Neural cell (in vitro differentiated cells): ENCODE measurements around the gene PPP1R3D. TPM values are rescaled to one million over a fixed set of nuclear protein-coding genes. Genes with fewer than 3 reads are reported as not detected.
A peak's percentile ranks its signal among the peaks of the same experiment; 100 is the strongest.

Source experiments
- H2AFZ ChIP-seq: fragments of 200-600, 300-800 bp; sonication (generic), shearing (Covaris generic); 2 replicates; pipeline ENCODE4 v1.6.0; 2014; ENCODE audit warnings: low read depth, mild to moderate bottlenecking, antibody characterized with exemption, low read length, moderate library complexity
- H3F3A ChIP-seq: fragments of 200-600 bp; shearing (Covaris generic); 2 replicates; pipeline ENCODE4 v1.6.1; 2016; ENCODE audit warnings: mild to moderate bottlenecking, moderate library complexity, mixed read lengths, antibody characterized with exemption, low read length; ENCODE audit not compliant: insufficient read depth, poor library complexity, severe bottlenecking
- H3K27ac ChIP-seq: fragments of 200-600, 300-800 bp; sonication (generic), shearing (Covaris generic); 2 replicates; pipeline ENCODE4 v1.5.1; 2014; ENCODE audit warnings: mild to moderate bottlenecking, low read length, moderate library complexity
- H3K27me3 ChIP-seq: fragments of 300-800, 200-600 bp; sonication (generic), shearing (Covaris generic); 2 replicates; pipeline ENCODE4 v1.6.0; 2014; ENCODE audit warnings: mild to moderate bottlenecking, low read depth, low read length, moderate library complexity; ENCODE audit not compliant: insufficient read depth
- H3K36me3 ChIP-seq: fragments of 300-800, 200-600 bp; sonication (generic), shearing (Covaris generic); 2 replicates; pipeline ENCODE4 v1.5.1; 2014; ENCODE audit warnings: mild to moderate bottlenecking, antibody characterized with exemption, low read length, moderate library complexity; ENCODE audit not compliant: insufficient read depth
- H3K4me2 ChIP-seq: fragments of 300-800, 200-600 bp; sonication (generic), shearing (Covaris generic); 2 replicates; pipeline ENCODE4 v1.6.0; 2014; ENCODE audit warnings: mild to moderate bottlenecking, low read length
- H3K4me3 ChIP-seq: fragments of 300-800, 200-600 bp; sonication (generic), shearing (Covaris generic); 2 replicates; pipeline ENCODE4 v1.5.1; 2014; ENCODE audit warnings: mild to moderate bottlenecking, low read length, moderate library complexity
- H3K79me2 ChIP-seq: fragments of 200-600 bp; shearing (Covaris generic); replicated peaks from 2 replicates; pipeline ENCODE4 v1.6.0; 2014; ENCODE audit warnings: mild to moderate bottlenecking, low read length, moderate library complexity; ENCODE audit not compliant: insufficient read depth
- H3K9ac ChIP-seq: fragments of 300-800, 200-600 bp; sonication (generic), shearing (Covaris generic); 2 replicates; pipeline ENCODE4 v1.6.1; 2016; ENCODE audit warnings: mild to moderate bottlenecking, low read length, mixed read lengths
- H3K9me2 ChIP-seq: fragments of 200-600 bp; shearing (Covaris generic); 2 replicates; pipeline ENCODE4 v1.6.1; 2016; ENCODE audit warnings: mild to moderate bottlenecking, low read length, mixed read lengths; ENCODE audit not compliant: insufficient read depth
- H3K9me3 ChIP-seq: fragments of 200-600, 300-800 bp; sonication (generic), shearing (Covaris generic); 2 replicates; pipeline ENCODE4 v1.6.1; 2016; ENCODE audit warnings: mild to moderate bottlenecking, mixed run types, low read length, moderate library complexity, mixed read lengths
- H4K20me1 ChIP-seq: fragments of 200-600 bp; shearing (Covaris generic); 2 replicates; pipeline ENCODE4 v1.6.1; 2016; ENCODE audit warnings: mild to moderate bottlenecking, mixed run types; ENCODE audit not compliant: insufficient read depth
- CTCF ChIP-seq: fragments of 450-650 bp; IDR thresholded peaks from 2 replicates; pipeline ENCODE4 v1.5.1; 2014; ENCODE audit warnings: antibody characterized with exemption, mild to moderate bottlenecking, moderate library complexity; ENCODE audit not compliant: poor library complexity, severe bottlenecking
- EP300 ChIP-seq: fragments of 450-650 bp; conservative IDR thresholded peaks from 2 replicates; pipeline ENCODE4 v1.6.1; 2014; ENCODE audit warnings: antibody characterized with exemption, mild to moderate bottlenecking, moderate library complexity; ENCODE audit not compliant: poor library complexity, severe bottlenecking
- EZH2 ChIP-seq: fragments of 200-600, 300-800 bp; shearing (Covaris generic), sonication (generic); IDR thresholded peaks from 2 replicates; pipeline ENCODE4 v1.6.1; 2014; ENCODE audit warnings: antibody characterized with exemption, low read length, borderline replicate concordance, mild to moderate bottlenecking; ENCODE audit not compliant: insufficient read depth, poor library complexity, severe bottlenecking
- MXI1 ChIP-seq: fragments of 450-650 bp; conservative IDR thresholded peaks from 2 replicates; pipeline ENCODE4 v1.6.1; 2014; ENCODE audit warnings: antibody characterized with exemption, mild to moderate bottlenecking; ENCODE audit not compliant: poor library complexity, severe bottlenecking
- POLR2AphosphoS5 ChIP-seq: IDR thresholded peaks from 2 replicates; pipeline ENCODE4 v1.6.1; 2012
- RAD21 ChIP-seq: fragments of 450-650 bp; conservative IDR thresholded peaks from 2 replicates; pipeline ENCODE4 v1.6.1; 2014; ENCODE audit warnings: antibody characterized with exemption, mild to moderate bottlenecking, moderate library complexity
- REST ChIP-seq: IDR thresholded peaks from 2 replicates; pipeline ENCODE4 v1.6.1; 2012; ENCODE audit warnings: borderline replicate concordance
- SMC3 ChIP-seq: fragments of 450-650 bp; conservative IDR thresholded peaks from 2 replicates; pipeline ENCODE4 v1.6.1; 2014; ENCODE audit warnings: antibody characterized with exemption, mild to moderate bottlenecking, moderate library complexity; ENCODE audit not compliant: poor library complexity
- TAF1 ChIP-seq: IDR thresholded peaks from 2 replicates; pipeline ENCODE4 v1.6.1; 2012; ENCODE audit warnings: low read depth
- polyA plus RNA-seq: library from polyadenylated mRNA; depleted of rRNA; stranded (reverse); fragments of >200 nt; gene quantifications from 2 replicates; pipeline ENCODE4 v1.2.3, GENCODE V29; 2014

Gene PPP1R3D
- polyA plus RNA-seq, 1 donor from 2014 or later, result 1.6 TPM

- Histone ChIP-seq H3F3A (no peaks in the 10 kb centered on the region), H4K20me1 (no peaks in the 10 kb centered on the region), H3K79me2 (no peaks in the 10 kb centered on the region), H3K36me3 (no peaks in the 10 kb centered on the region), H3K9ac (no peak overlapping the region), H3K9me3 (no peaks in the 10 kb centered on the region), H3K27ac (no peak overlapping the region), H2AFZ (no peak overlapping the region), H3K27me3 (no peaks in the 10 kb centered on the region), H3K4me3 (no peak overlapping the region), H3K4me2 (no peak overlapping the region), H3K9me2 (no peaks in the 10 kb centered on the region)
- TF ChIP-seq TAF1, result no peak
- TF ChIP-seq SMC3, result peak; percentile 78
- TF ChIP-seq CTCF, result peak; percentile 85
- TF ChIP-seq RAD21, result peak; percentile 83
- no peak for TF ChIP-seq MXI1
Observed at GRCh38 chr20:59948828-59949720, 9.0 kb upstream of the PPP1R3D start.

- no peaks in the 10 kb centered on the region for H3K9me2 ChIP-seq
- no peak overlapping the region for H3K4me2 ChIP-seq
- H3F3A ChIP-seq, result no peaks in the 10 kb centered on the region
- H3K27me3 ChIP-seq, result no peaks in the 10 kb centered on the region
- no peaks in the 10 kb centered on the region for H3K79me2 ChIP-seq
- no peak overlapping the region for H2AFZ ChIP-seq
- no peaks in the 10 kb centered on the region for H3K9me3 ChIP-seq
- TF ChIP-seq RAD21 (no peak), EZH2 (no peak), REST (no peak), POLR2AphosphoS5 (no peak), SMC3 (no peak), MXI1 (no peak), EP300 (no peak), TAF1 (no peak), CTCF (no peak)
- H3K9ac ChIP-seq, result no peak overlapping the region
- no peak overlapping the region for H3K27ac ChIP-seq
- no peak overlapping the region for H3K4me3 ChIP-seq
- no peaks in the 10 kb centered on the region for H3K36me3 ChIP-seq
- no peaks in the 10 kb centered on the region for H4K20me1 ChIP-seq
Observed at GRCh38 chr20:59948212-59948611, 8.1 kb upstream of the PPP1R3D start.
